NCI-H1417 (cell line): ENCODE data around the gene UGT3A1.
A peak's percentile ranks its signal among the peaks of the same experiment; 100 is the strongest.
"Not testable (repeated sequence)": the region's sequence is repeated elsewhere in the genome, so short reads cannot be mapped to it uniquely, and the experiment has no call there.

Experiments
- DNase-seq, 3 experiments: peaks; one replicate each; lab custom pipeline; 2025; lab: John Stamatoyannopoulos, UW

UGT3A1 gene

GRCh38 chr5:35988529-35988928, 2.7 kb downstream of the UGT3A1 start:
- no peak for DNase-seq

GRCh38 chr5:35987776-35988175, 3.4 kb downstream of the UGT3A1 start:
- DNase-seq, result no peak

GRCh38 chr5:35979715-35980114, 11.5 kb downstream of the UGT3A1 start:
- DNase-seq, result no peak

GRCh38 chr5:35976859-35977258, 14.3 kb downstream of the UGT3A1 start:
- DNase-seq, result not testable (repeated sequence)

GRCh38 chr5:35974570-35974969, 16.6 kb downstream of the UGT3A1 start:
- no peak for DNase-seq

- no peak for DNase-seq
These were observed 19.3 kb downstream of the UGT3A1 start for GRCh38 chr5:35971878-35972210.

- DNase-seq, result no peak
These were observed 19.9 kb downstream of the UGT3A1 start for GRCh38 chr5:35971186-35971877.

GRCh38 chr5:35963381-35963843, 27.8 kb downstream of the UGT3A1 start:
- DNase-seq, result peak in 1 of 3 experiments; percentile 56

GRCh38 chr5:35960328-35960727, 30.9 kb downstream of the UGT3A1 start:
- no peak for DNase-seq

GRCh38 chr5:35956429-35956828, 34.8 kb downstream of the UGT3A1 start:
- no peak for DNase-seq

GRCh38 chr5:35954175-35954574, 37.0 kb downstream of the UGT3A1 start:
- no peak for DNase-seq

GRCh38 chr5:35947085-35947484, 44.1 kb downstream of the UGT3A1 start:
- no peak for DNase-seq

GRCh38 chr5:35939639-35940038, 51.6 kb downstream of the UGT3A1 start:
- DNase-seq, result no peak

GRCh38 chr5:35938568-35939227, 52.5 kb downstream of the UGT3A1 start, which contains the start of gene CAPSL:
TSS of gene CAPSL (minus strand) at chr5:35938622. CDS start at chr5:35921120, 17,502 bp downstream.
- peak; percentile 46 to 79 (median 48) for DNase-seq

- DNase-seq, result peak; percentile 44 to 84 (median 63)
These were observed 64.7 kb downstream of the UGT3A1 start for GRCh38 chr5:35926389-35927051.

GRCh38 chr5:35924950-35925722, 66.1 kb downstream of the UGT3A1 start:
- peak in 2 of 3 experiments; percentile 62 to 77 for DNase-seq

GRCh38 chr5:35924122-35924949, 66.9 kb downstream of the UGT3A1 start:
- DNase-seq, result no peak

- DNase-seq, result no peak
These were observed 68.7 kb downstream of the UGT3A1 start for GRCh38 chr5:35922468-35922867.

GRCh38 chr5:35921930-35922329, 69.3 kb downstream of the UGT3A1 start:
- no peak for DNase-seq

GRCh38 chr5:35920890-35921289, 70.3 kb downstream of the UGT3A1 start:
- DNase-seq, result no peak

- DNase-seq, result no peak
These were observed 72.0 kb downstream of the UGT3A1 start for GRCh38 chr5:35919191-35919590.
